Cardiac muscle cell (in vitro differentiated cells and primary cell): ENCODE results near the gene PPEF1. TPM values are rescaled to one million over a fixed set of nuclear protein-coding genes. Genes with fewer than 3 reads are reported as not detected.
"Not testable (repeated sequence)": the region's sequence is repeated elsewhere in the genome, so short reads cannot be mapped to it uniquely, and the experiment has no call there.

Experiments used
- DNase-seq, 2 donors: peaks; one replicate each; pipeline versions ENCODE4 v3.0.0 to v3.0.0-alpha.2; 2010 to 2017; ENCODE audit warnings: low read depth in 1 of 2, low spot score in 1 of 2
- H3K27ac ChIP-seq: fragments of 200-600 bp; sonication (generic); 2 replicates; pipeline ENCODE4 v1.5.1; 2016
- H3K27me3 ChIP-seq: fragments of 200-600 bp; sonication (generic); 2 replicates; pipeline ENCODE4 v1.6.0; 2016; ENCODE audit warnings: control low read depth
- H3K36me3 ChIP-seq: fragments of 200-600 bp; sonication (generic); 2 replicates; pipeline ENCODE4 v1.5.1; 2016; ENCODE audit warnings: control low read depth
- H3K4me1 ChIP-seq: fragments of 200-600 bp; sonication (generic); 2 replicates; pipeline ENCODE4 v1.8.1; 2017; ENCODE audit warnings: low read depth, mild to moderate bottlenecking, mixed run types
- H3K4me3 ChIP-seq: fragments of 200-600 bp; sonication (generic); 2 replicates; pipeline ENCODE4 v1.5.1; 2016; ENCODE audit warnings: mild to moderate bottlenecking
- H3K9me3 ChIP-seq: fragments of 200-600 bp; sonication (generic); 2 replicates; pipeline ENCODE4 v1.5.1; 2017; ENCODE audit warnings: low read depth, mild to moderate bottlenecking, control low read depth
- polyA plus RNA-seq: library from polyadenylated mRNA; unstranded; fragments of >200 nt; fragmentation: Nextera tagmentation; extraction: Ambion mirVana; gene quantifications from 2 replicates; pipeline ENCODE4 v1.2.1, GENCODE V29; 2016
- total RNA-seq: library from RNA; depleted of rRNA; stranded (reverse); fragments of >200 nt; gene quantifications from 2 replicates; pipeline ENCODE4 v1.2.3, GENCODE V29; 2016
- TF ChIP-seq, protein P1 (sequence below): IDR thresholded peaks from 2 replicates; pipeline ENCODE4 v1.5.1; 2012; ENCODE audit warnings: low read depth, mild to moderate bottlenecking, low read length

The PPEF1 gene
- total and polyA plus RNA-seq, 2 experiments from 2014 or later: 0.30 TPM; not detected in 1

DNA sequence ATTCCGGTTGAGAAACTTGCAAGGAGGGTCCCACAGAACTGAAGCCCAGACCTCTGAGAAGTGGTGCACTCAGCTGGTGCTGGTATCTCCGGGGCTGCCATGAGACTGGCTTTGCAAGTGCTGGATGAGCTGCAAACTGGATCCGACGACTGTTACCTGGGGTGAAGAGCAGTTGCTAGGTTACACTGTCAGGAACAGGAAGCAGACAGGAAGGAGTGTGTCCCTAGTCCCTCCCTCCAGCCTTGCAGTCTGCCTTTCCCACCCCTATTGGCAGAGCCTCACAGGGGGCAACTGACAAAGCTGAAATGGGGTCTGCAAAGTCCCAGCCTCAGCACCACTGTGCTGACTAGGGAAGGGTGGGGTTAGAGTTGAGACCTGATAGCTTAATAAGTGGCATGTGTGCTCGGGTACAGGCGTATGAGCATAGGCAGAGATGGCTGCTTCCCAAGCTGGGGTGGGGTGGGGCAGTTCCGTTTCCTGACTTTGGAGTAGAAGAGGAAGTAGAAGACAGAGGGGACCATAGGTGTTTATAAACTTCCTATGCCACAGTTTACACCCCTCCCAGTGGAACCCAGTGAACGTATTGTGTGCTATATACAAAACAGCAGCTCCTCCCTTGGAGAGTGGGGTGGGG, 18.0 kb downstream of the PPEF1 start:
- Histone ChIP-seq H3K36me3 (no peaks in the 10 kb centered on the region), H3K27ac (no peak overlapping the region), H3K4me3 (no peak overlapping the region), H3K4me1 (no peaks in the 10 kb centered on the region), H3K9me3 (no peaks in the 10 kb centered on the region), H3K27me3 (no peaks in the 10 kb centered on the region)
- TF ChIP-seq, protein P1, sequence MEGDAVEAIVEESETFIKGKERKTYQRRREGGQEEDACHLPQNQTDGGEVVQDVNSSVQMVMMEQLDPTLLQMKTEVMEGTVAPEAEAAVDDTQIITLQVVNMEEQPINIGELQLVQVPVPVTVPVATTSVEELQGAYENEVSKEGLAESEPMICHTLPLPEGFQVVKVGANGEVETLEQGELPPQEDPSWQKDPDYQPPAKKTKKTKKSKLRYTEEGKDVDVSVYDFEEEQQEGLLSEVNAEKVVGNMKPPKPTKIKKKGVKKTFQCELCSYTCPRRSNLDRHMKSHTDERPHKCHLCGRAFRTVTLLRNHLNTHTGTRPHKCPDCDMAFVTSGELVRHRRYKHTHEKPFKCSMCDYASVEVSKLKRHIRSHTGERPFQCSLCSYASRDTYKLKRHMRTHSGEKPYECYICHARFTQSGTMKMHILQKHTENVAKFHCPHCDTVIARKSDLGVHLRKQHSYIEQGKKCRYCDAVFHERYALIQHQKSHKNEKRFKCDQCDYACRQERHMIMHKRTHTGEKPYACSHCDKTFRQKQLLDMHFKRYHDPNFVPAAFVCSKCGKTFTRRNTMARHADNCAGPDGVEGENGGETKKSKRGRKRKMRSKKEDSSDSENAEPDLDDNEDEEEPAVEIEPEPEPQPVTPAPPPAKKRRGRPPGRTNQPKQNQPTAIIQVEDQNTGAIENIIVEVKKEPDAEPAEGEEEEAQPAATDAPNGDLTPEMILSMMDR: no peak
- DNase-seq: no peak

DNA sequence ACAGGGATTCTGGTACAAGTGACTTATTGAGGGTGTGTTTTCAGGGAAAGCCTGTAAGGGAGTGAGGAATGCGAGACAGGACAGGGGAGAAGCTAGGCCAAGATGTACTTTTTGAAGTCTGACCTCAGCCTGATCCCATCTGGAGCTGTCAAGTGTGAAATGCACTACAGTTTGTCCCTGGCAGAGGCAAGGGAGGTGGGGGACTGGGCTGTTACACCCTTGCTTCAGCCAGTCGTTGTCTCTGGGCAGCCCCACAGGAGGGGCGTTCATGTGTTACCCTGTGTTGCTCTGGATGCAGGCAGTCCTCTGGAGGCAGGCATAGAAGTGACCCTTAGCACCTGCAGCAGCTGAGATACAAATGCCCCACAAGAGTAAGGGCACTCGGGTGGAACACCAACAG, 25.8 kb downstream of the PPEF1 start:
- Histone ChIP-seq H3K27me3 (no peaks in the 10 kb centered on the region), H3K9me3 (no peaks in the 10 kb centered on the region), H3K36me3 (no peaks in the 10 kb centered on the region), H3K4me1 (no peaks in the 10 kb centered on the region), H3K4me3 (no peak overlapping the region), H3K27ac (no peak overlapping the region)
- no peak for DNase-seq
- TF ChIP-seq, protein P1: no peak

DNA sequence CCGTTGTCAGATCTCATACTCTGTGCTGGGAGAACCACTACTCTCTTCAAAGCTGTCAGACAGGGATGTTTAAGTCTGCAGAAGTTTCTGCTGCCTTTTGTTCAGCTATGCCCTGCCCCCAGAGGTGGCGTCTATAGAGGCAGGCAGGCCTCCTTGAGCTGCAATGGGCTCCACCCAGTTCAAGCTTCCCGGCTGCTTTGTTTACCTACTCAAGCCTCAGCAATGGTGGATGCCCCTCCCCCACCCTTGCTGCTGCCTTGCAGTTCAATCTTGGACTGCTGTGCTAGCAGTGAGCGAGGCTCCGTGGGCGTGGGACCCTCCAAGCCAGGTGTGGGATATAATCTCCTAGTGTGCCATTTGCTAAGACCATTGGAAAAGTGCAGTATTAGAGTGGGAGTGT, 32.2 kb downstream of the PPEF1 start:
- H3K4me1 ChIP-seq, DNase-seq, H3K27me3 ChIP-seq, H3K9me3 ChIP-seq, H3K36me3 ChIP-seq, H3K27ac ChIP-seq, H3K4me3 ChIP-seq: not testable (repeated sequence)

DNA sequence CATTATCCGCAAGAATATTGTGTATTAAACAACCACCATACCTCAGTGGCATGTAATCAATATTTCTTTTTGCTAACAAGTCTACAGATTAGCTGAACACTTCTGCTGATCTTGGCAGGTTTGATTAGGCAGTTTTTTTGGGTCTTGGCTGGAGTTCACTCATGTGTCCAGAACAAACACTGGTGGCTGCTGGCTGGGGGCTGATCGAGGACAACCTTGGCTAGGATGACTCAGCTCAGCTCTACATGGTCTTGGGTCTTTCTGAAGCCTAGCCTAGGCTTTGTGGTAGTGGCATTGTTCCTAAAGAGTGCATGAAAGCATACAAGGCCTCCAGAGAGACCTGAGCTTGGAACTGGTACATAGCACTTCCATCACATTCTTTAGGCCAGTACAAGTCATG, 41.1 kb downstream of the PPEF1 start:
- Histone ChIP-seq H3K27me3 (no peaks in the 10 kb centered on the region), H3K27ac (no peak overlapping the region), H3K4me3 (no peak overlapping the region), H3K36me3 (no peaks in the 10 kb centered on the region), H3K4me1 (no peaks in the 10 kb centered on the region), H3K9me3 (no peaks in the 10 kb centered on the region)
- DNase-seq: no peak
- TF ChIP-seq, protein P1: no peak

- no peak overlapping the region for H3K27ac ChIP-seq
- H3K4me1 ChIP-seq: no peaks in the 10 kb centered on the region
- H3K9me3 ChIP-seq: no peaks in the 10 kb centered on the region
Measured at GRCh38 chrX:18753631-18754030, 46.2 kb downstream of the PPEF1 start.

DNA sequence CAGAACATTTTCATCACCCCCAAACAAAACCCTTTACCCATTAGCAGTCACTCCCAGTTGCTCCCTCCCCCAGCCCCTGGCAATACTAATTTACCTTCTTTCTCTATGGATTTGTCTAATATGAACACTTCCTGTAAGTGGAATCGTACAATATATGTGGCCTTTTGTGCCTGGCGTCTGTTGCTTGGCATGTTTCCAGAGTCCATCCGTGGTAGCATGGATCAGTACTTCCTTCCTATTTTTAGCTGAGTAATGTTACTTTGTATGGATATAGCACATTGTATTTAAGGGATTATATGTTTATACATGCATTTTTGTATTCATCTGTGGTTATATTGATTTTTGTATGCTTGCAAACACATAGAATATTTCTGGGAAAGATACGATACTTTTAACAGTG, 48.2 kb downstream of the PPEF1 start:
- Histone ChIP-seq H3K4me1 (no peaks in the 10 kb centered on the region), H3K27ac (no peak overlapping the region), H3K36me3 (no peaks in the 10 kb centered on the region), H3K9me3 (no peaks in the 10 kb centered on the region), H3K27me3 (no peaks in the 10 kb centered on the region), H3K4me3 (no peak overlapping the region)
- TF ChIP-seq, protein P1: no peak
- peak in 1 of 2 donors; percentile 1 for DNase-seq

More at GRCh38 chrX:18753631-18754030, 46.2 kb downstream of the PPEF1 start:
- Histone ChIP-seq H3K36me3 (no peaks in the 10 kb centered on the region), H3K27me3 (no peaks in the 10 kb centered on the region), H3K4me3 (no peak overlapping the region)
- TF ChIP-seq, protein P1: no peak
- DNase-seq: no peak
